NCI-H1105 treated with DMSO at 0.1 percent for 48 hours (cell line): ENCODE results near the gene GPS1.

Experiments used
- DNase-seq: peaks from one replicate; lab custom pipeline; 2025; lab: John Stamatoyannopoulos, UW

GPS1 gene

DNA sequence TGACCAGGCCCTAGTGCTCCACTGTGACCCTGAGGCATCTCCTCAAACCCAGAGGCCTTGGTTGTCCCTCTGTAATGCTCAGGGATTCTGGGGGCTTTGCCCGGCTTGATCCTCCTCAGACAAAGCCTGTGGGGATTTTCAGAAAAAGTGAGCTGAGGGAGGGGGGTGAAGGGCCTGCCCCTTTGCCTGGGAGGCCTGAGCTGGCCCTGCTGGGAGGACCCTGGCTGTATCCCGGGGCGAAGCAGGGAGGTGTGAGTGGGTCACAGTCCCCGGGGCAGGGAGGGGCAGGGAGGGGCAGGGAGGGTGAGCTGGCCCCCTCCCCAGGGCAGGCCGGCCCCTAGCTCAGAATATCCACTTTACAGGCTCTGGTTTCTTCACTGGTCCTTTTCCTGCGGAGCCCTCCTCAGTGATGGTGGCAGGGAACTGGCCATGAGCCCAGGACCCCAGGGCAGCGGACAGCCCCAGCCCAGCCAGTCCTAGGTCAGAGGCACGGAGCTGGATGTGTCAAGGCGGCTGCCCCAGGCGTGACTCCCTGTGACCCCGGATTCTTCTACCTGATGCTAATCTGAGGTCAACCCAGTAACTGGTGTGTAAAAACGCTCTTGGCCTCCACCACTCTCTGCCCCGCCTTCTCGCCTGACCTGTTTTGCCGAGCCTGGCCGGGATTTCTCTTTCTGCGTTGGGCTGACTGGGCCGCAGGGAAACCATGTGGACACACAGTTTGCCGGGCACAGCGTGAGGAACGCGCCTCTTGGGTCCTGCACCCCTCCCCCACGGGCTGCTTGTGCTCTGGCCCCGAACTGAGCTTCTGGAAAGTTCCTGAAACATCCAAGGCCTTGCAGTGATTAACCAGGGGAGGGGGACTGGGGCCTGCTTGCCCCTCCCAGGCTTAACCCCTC, 52.1 kb downstream of the GPS1 start:
- no peak for DNase-seq

DNA sequence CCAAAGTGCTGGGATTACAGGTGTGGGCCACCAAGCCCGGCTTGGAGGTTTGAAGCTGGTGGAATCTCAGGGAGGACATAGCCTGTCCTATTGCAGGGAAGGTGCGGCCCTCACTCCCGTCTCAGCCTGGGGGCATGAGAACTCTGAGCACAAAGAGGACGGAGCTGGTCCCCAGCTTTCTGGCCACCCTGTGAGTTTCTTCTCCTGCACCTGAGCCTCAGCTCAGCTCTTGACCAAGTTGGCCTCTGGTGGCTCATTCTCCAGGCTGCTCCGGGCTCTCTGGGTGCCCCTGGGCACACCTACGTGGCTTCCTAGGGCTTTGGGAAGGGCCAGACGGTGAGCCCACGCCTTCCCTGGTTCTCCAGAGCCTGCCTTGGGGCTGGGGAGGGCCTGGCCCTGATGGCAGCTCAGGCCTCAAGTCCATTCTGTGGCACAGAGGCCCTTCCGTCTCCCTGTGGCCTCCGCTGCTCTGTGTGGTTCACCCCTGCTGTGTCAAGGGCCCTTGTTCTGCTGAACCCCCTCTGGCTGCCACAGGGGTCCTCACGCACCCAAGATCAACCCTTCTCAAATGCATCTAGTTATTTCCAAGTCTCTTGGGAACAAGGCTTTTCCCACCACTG, 53.2 kb downstream of the GPS1 start:
- no peak for DNase-seq

DNA sequence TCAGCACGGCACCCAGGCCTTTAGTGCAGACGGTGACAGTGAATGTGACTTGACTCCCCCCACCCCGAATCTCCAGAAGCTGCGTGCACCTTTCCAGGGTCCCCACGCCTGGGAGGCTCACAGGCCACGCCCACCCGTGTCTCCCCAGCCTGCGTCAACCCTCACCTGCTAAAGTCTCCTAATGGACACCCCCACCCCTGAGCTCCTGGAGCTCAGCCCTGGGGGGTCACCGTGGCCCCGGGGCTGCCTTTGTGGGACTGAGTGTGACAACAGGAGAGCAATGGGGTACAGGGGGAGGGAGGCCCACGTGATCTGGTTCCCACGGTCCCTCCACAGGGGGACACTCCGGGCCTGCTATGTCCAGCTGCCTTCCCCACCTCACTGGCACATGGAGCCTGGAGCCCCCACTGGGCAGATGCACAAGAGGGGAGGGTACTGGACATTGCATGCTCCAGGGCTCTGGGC, 53.8 kb downstream of the GPS1 start:
- DNase-seq: no peak

DNA sequence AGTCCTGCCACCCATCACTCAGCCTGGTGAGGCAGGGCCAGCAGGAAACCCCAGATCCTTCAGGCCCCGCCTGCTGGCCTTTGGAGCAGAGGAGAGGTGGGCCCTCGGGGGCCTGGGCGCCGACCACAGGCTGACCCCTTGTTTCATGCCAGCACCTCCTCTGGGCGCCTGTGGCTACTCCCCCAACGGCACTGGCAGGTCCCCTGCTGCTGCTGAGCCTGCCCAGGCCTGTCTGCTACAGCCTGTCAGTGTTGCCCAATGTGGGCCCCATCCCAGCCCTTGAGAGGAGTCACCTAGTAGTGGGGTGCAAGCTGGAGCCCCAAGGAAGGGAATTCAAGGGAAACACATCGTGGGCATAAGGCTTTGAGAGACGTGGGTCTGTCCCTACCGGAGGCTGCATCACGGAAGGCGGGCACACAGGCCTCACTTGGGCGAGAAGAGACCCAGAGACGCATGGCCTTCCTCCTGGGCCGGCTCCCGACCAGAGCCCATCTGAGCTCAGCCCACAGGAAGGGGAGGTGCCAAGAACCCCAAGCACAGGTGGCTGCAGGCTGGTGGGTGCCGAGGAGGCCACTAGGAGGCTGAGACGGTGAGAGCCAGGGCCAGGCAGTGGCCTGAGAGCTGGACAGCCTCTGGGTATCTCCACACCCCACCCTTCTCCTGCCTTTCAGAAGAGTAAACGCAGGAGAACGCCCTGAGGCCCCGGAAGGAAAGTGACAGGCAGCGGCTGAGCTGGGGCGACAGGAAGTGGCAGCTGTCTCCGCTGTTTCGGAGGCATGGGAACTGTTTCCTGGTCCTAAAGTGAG, 54.4 kb downstream of the GPS1 start:
- DNase-seq: no peak

DNA sequence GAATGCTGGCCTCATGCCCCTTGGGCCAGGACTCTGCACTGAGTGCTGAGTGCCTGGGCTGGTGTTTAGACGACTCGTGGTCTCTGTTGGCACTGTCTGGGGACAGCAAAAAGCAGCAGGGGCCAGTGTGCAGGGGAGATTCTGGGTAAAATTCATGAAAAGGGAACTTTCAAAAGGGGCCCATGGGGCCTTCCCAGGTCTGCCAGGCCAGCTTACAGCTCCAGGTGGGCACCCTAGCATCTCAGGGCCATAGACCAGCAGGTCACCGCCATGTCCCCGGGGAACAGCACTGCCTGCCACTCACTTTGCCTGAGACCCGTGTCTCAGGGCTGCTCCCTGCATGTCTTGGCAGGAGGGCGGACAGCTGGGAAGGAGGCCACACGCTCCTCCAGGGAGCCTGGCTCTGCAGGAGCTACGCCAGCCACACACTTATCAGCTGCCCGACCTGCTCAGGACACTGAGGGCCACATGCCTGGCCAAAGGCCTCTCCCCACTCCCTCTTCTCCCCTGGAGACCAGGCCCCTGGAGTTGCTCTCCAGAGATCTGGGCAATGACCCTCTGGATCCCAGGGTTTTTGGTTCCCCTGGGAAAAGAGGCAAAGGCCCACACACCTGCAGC, 55.1 kb downstream of the GPS1 start:
- DNase-seq: no peak
